ENCODE results near the gene STAT5B.

STAT5B gene

GRCh38 chr17:42284566-42284965, 8.4 kb upstream of the STAT5B start:
- DNase-seq (ENCODE audit: low read depth): no peak

GRCh38 chr17:42284024-42284369, 7.8 kb upstream of the STAT5B start:
- no peak for DNase-seq (ENCODE audit: low read depth)

- no peak for DNase-seq (ENCODE audit: low read depth)
These were observed 7.2 kb upstream of the STAT5B start for GRCh38 chr17:42283241-42284023.

GRCh38 chr17:42282478-42283080, 6.4 kb upstream of the STAT5B start:
- DNase-seq (ENCODE audit: low read depth): no peak

- no peak for DNase-seq (ENCODE audit: low read depth)
These were observed 5.4 kb upstream of the STAT5B start for GRCh38 chr17:42281571-42282096.

GRCh38 chr17:42279776-42280630, 3.8 kb upstream of the STAT5B start:
- DNase-seq (ENCODE audit: low read depth): no peak

GRCh38 chr17:42277342-42277712, 1.1 kb upstream of the STAT5B start:
- DNase-seq (ENCODE audit: low read depth): no peak

- DNase-seq (ENCODE audit: low read depth): peak; percentile 13
These were observed 584 bp upstream of the STAT5B start for GRCh38 chr17:42276609-42277341.

- DNase-seq (ENCODE audit: low read depth): peak; percentile 7
These were observed 448 bp downstream of the STAT5B start for GRCh38 chr17:42275527-42276358.

GRCh38 chr17:42274812-42275526, 1.2 kb downstream of the STAT5B start:
- no peak for DNase-seq (ENCODE audit: low read depth)

- DNase-seq (ENCODE audit: low read depth): no peak
These were observed 2.0 kb downstream of the STAT5B start for GRCh38 chr17:42274253-42274542.

- DNase-seq (ENCODE audit: low read depth): no peak
These were observed 2.5 kb downstream of the STAT5B start for GRCh38 chr17:42273474-42274252.

GRCh38 chr17:42272162-42272907, 3.9 kb downstream of the STAT5B start:
- no peak for DNase-seq (ENCODE audit: low read depth)

- no peak for DNase-seq (ENCODE audit: low read depth)
These were observed 4.5 kb downstream of the STAT5B start for GRCh38 chr17:42271779-42272035.

GRCh38 chr17:42271006-42271778, 5.0 kb downstream of the STAT5B start:
- DNase-seq (ENCODE audit: low read depth): no peak

GRCh38 chr17:42270596-42270995, 5.6 kb downstream of the STAT5B start:
- no peak for DNase-seq (ENCODE audit: low read depth)

GRCh38 chr17:42270170-42270535, 6.0 kb downstream of the STAT5B start:
- DNase-seq (ENCODE audit: low read depth): no peak

GRCh38 chr17:42268236-42268635, 8.0 kb downstream of the STAT5B start:
- no peak for DNase-seq (ENCODE audit: low read depth)
